A549 treated with DMSO at 1 μM for 4 hours (cell line): Measurements from ENCODE around the gene NBEAL2. TPM values are rescaled to one million over a fixed set of nuclear protein-coding genes. Genes with fewer than 3 reads are reported as not detected.

Experiments used
- total RNA-seq: library from RNA; stranded (reverse); fragments of 200-300 nt; extraction: Qiagen RNA extraction; gene quantifications from 5 replicates; pipeline ENCODE4 v1.2.3, GENCODE V29; 2022; ENCODE audit warnings: low read depth

NBEAL2 gene, protein sequence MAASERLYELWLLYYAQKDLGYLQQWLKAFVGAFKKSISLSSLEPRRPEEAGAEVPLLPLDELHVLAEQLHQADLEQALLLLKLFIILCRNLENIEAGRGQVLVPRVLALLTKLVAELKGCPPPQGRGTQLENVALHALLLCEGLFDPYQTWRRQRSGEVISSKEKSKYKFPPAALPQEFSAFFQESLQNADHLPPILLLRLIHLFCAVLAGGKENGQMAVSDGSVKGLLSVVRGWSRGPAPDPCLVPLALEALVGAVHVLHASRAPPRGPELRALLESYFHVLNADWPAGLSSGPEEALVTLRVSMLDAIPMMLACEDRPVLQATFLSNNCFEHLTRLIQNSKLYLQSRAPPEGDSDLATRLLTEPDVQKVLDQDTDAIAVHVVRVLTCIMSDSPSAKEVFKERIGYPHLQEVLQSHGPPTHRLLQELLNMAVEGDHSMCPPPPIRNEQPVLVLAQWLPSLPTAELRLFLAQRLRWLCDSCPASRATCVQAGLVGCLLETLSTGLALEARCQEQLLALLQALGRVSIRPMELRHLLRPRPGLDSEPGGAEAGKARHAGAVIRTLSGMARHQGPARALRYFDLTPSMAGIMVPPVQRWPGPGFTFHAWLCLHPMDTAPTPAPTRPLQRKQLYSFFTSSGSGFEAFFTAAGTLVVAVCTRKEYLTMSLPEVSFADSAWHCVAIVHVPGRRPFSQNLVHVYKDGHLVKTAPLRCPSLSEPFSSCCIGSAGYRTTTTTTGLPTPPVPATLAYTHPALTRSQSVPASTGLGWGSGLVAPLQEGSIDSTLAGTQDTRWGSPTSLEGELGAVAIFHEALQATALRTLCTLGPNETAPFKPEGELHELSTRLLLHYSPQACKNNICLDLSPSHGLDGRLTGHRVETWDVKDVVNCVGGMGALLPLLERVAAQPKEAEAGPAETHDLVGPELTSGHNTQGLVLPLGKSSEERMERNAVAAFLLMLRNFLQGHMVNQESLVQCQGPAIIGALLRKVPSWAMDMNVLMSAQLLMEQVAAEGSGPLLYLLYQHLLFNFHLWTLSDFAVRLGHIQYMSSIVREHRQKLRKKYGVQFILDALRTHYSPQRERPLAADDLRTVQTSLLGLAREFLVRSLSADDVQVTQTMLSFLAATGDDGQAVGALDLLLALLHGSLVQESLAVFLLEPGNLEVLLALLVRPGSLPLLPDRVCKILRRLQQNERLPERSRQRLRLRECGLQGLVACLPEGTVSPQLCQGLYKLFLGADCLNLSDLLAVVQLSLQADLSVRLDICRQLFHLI (N-terminal part only)
- 35.0 to 46.9 TPM (median 41.6 TPM) in 5 replicates for total RNA-seq

DNA sequence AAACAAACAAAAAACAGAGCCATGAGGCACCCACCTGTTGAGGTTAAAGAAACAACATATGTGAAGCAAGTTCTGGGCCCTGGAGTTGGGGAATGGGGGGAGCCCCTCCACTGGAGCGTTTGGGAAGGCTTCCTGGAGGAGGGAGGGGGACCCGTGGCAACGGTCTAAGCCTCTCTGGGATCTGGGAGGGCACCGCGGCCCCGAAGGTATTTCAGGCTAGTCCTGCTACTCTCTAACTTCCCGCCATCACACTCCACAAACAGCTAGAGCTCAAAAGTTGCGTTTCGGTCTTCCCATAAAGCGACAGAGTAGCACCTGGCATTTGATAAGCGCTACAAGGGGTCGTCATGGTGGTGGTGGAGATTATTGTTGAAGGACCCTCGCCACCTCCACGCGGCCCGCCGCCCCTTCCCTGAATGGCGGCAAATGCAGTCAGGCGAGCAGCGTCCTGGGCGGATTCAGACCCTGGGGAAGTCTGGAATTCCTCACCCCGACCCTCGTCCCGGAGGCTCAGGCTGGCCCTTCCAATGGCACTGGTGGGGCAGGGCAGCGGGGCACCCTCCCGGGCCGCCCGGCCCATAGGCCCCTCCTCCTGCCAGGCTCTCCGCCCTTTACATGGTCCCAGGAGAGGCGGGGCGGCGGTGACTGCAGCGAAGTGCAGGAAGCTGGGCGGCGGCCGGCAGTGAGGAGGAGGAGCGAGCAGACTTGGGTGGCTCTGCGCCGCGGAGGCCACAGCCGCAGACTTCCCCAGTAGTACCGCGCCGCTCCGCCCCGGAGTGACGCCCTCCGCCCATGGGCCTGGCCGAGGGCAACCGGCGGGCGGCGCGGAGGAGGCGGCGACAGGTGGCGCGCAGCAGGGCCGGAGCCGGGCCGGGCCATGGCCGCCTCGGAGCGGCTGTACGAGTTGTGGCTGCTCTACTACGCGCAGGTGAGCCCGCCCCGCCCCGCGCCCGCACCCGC lies at the start of gene NBEAL2:
NBEAL2 (plus strand) TSS at position 682 of the 960 bp plus-strand sequence; CDS start at position 878, 196 bp downstream.

DNA sequence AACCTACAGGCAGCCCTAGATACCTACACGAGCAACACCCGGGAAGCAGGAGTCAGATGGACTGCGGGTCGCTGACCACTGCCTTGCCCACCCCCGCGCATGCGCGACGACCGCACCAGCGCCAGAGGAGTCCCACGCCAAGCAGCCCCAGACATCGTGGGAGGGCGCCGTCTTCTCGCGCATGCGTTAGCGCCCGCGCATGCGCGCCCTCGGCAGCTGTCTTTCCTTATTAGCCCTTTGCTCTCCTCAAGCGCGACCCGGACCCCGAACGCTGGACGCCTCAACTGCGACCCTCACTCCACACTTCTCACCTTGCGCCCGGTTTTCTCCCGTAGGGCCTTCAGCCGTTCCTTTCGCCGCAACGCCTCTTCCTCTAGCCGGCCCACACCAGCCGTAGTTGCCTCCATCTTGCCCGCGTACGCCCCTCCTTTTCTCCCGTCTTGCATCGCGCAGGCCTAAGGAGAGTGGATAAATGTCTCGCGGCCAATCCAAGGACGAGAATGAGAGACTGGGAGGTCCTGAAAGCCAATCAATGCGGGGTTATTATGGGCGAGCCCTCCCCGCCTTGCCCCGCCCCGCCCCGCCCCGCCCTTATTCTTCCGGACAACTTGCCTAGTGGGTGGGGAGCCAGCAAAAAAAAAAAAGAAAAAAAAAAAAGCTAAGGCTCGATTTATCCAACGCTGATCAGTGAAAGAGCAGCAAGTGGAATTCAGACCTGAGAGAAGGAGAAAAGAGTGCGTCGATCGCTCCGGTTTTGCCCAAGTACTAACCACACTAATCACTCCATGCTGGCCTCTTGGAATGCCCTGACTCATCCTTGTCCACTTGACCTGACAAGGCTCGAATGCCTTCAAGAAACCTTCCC lies 2.9 kb upstream of the NBEAL2 start, which contains the start of gene CCDC12:
CCDC12 (minus strand) TSS at position 420 of the 865 bp plus-strand sequence; CDS start at position 407, 13 bp downstream.

Other genes with a start within 250 kb of the NBEAL2 start
- gene MYL3, start 116.2 kb upstream of the NBEAL2 start, total RNA-seq: not detected in 5 replicates
- 0.18 to 0.83 TPM (median 0.45 TPM) in 4 of 5 replicates, not detected in the other for gene PTH1R, start 101.9 kb upstream of the NBEAL2 start, total RNA-seq
- 46.6 to 86.7 TPM (median 52.3 TPM) in 5 replicates for gene CCDC12, start 2.9 kb upstream of the NBEAL2 start, total RNA-seq
- 17.8 to 22.1 TPM (median 21.6 TPM) in 5 replicates for gene SETD2, start 184.4 kb downstream of the NBEAL2 start, total RNA-seq